Left ventricle myocardium inferior (tissue), 1 donor: ENCODE measurements around the gene FN3KRP. TPM values are rescaled to one million over a fixed set of nuclear protein-coding genes. Genes with fewer than 3 reads are reported as not detected.
A peak's percentile ranks its signal among the peaks of the same experiment; 100 is the strongest.
"Not testable (repeated sequence)": the region's sequence is repeated elsewhere in the genome, so short reads cannot be mapped to it uniquely, and the experiment has no call there.

Experiments
- DNase-seq: peaks from one replicate; pipeline ENCODE4 v3.0.0-alpha.2; 2020
- H3K27ac ChIP-seq: fragments of 200-600 bp; replicated peaks from 2 replicates; pipeline ENCODE4 v1.8.0; 2021
- H3K27me3 ChIP-seq: fragments of 200-600 bp; 2 replicates; pipeline ENCODE4 v1.8.0; 2021; ENCODE audit warnings: low read depth
- H3K36me3 ChIP-seq: fragments of 200-600 bp; 2 replicates; pipeline ENCODE4 v1.8.0; 2021
- H3K4me1 ChIP-seq: fragments of 200-600 bp; 2 replicates; pipeline ENCODE4 v1.8.0; 2021
- H3K4me3 ChIP-seq: fragments of 200-600 bp; 2 replicates; pipeline ENCODE4 v1.8.0; 2021; ENCODE audit warnings: mild to moderate bottlenecking, moderate library complexity
- H3K9me3 ChIP-seq: fragments of 200-600 bp; replicated peaks from 2 replicates; pipeline ENCODE4 v1.8.0; 2021
- intact Hi-C: fragments of 100-400 bp; cut with micrococcal nuclease; formaldehyde crosslinking; loops from one replicate; pipeline ENCODE4 v1.11.0; 2022
- total RNA-seq: library from RNA; stranded (reverse); fragmentation: NEBNext Ultra II Directional; extraction: Animal tissue kit (Norgen Biotek cat#: 25700); gene quantifications from one replicate; pipeline ENCODE4 v1.2.1, GENCODE V29; 2021
- TF ChIP-seq, protein P1 (sequence below): fragments of 200-600 bp; IDR thresholded peaks from 2 replicates; pipeline ENCODE4 v1.8.0; 2021; ENCODE audit warnings: antibody characterized with exemption, mild to moderate bottlenecking, borderline replicate concordance
- donor health status: DM: no; HTN: yes; CAD: no; lungs with severe emphysema.

Gene FN3KRP
- total RNA-seq, 1 donor from 2014 or later, result 13.6 TPM

DNA sequence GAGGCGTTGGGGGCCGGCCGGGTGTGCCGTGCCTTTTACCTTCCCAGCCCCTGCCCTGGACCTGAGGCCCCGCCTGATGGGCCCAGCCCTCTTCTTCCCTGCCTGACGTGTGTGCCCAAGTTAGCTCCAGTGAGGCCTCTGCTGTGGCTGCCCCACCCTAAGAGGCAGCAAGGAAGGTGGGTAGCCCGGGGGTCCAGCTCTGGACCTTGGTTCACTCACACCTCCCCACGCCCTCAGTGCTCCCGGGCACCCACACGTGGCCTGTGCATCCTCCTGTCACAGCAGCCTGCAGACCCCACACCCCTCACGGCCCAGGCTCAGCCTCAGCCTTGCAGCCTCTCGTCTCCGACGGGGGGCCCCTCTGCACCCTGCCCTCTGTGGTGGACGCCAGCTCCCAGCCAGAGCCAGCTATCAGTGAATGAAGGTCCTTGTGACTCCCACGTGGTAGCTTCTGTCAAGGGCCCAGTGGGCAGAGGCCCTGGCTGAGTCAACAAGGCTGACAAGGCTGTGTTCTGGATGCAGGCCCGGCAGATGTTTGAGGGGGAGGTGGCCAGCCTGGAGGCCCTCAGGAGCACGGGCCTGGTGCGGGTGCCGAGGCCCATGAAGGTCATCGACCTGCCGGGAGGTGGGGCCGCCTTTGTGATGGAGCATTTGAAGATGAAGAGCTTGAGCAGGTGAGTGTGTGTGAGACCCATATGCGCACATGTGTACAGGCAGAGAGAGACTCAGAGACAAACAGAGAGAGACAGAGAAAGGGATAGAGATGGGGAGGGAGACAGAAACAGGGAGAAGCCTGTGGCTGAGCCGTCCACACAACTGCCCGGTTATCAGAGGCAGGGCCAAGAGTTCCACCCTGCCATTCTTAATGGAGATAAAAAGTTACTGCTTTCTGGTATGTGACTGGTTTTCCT, 21.7 kb downstream of the FN3KRP start:
- peak overlapping the region; percentile 87 for H3K4me3 ChIP-seq
- TF ChIP-seq, protein P1, sequence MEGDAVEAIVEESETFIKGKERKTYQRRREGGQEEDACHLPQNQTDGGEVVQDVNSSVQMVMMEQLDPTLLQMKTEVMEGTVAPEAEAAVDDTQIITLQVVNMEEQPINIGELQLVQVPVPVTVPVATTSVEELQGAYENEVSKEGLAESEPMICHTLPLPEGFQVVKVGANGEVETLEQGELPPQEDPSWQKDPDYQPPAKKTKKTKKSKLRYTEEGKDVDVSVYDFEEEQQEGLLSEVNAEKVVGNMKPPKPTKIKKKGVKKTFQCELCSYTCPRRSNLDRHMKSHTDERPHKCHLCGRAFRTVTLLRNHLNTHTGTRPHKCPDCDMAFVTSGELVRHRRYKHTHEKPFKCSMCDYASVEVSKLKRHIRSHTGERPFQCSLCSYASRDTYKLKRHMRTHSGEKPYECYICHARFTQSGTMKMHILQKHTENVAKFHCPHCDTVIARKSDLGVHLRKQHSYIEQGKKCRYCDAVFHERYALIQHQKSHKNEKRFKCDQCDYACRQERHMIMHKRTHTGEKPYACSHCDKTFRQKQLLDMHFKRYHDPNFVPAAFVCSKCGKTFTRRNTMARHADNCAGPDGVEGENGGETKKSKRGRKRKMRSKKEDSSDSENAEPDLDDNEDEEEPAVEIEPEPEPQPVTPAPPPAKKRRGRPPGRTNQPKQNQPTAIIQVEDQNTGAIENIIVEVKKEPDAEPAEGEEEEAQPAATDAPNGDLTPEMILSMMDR, result no peak
- intact Hi-C loops, result no loop called here
- peak overlapping the region; percentile 93 for H3K27ac ChIP-seq
- no peaks in the 10 kb centered on the region for H3K27me3 ChIP-seq
- peaks cover 48% of the 10 kb centered on the region for H3K36me3 ChIP-seq
- peak; percentile 83 for DNase-seq
- H3K4me1 ChIP-seq, result peaks cover 46% of the 10 kb centered on the region
- peaks cover 17% of the 10 kb centered on the region for H3K9me3 ChIP-seq

DNA sequence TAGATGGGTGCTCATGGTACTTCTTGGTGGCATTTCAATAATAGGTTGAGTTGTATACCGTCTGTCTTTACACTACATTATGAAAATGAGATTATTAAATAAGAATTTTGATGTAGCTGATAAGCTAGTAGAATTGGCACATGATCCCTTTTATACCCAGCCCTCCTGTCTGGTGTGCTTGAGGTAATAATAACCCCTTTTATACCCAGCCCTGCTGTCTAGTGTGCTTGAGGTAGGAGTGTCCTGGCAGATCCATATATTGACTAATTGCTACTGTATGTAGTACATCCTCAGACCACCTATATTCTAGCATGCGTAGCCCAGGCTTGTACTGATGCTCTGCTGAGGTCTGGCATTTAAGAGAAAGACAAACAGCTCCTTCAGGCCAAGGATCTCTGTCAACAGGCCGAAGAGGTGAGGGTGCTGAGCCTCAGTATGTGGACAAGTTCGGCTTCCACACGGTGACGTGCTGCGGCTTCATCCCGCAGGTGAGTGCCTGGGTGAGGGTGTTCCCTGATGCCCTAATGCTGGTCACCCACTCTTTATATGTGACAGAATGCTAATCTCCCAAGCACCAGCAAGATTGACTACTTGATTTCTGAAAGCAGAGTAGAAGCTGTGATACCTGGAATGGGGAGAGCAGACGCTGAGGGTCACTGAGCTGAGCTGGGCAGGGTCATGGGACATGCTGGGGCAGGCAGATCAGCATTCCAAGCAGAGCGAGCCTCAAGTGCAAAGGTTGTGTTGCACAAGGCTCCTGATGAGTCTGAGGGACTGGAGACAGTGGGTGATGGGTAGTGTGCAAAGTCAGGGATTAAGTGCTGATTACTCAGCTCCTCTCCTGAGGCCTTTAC, 24.6 kb downstream of the FN3KRP start:
- Histone ChIP-seq H3K36me3 (peaks cover 49% of the 10 kb centered on the region), H3K4me3 (no peak overlapping the region)

DNA sequence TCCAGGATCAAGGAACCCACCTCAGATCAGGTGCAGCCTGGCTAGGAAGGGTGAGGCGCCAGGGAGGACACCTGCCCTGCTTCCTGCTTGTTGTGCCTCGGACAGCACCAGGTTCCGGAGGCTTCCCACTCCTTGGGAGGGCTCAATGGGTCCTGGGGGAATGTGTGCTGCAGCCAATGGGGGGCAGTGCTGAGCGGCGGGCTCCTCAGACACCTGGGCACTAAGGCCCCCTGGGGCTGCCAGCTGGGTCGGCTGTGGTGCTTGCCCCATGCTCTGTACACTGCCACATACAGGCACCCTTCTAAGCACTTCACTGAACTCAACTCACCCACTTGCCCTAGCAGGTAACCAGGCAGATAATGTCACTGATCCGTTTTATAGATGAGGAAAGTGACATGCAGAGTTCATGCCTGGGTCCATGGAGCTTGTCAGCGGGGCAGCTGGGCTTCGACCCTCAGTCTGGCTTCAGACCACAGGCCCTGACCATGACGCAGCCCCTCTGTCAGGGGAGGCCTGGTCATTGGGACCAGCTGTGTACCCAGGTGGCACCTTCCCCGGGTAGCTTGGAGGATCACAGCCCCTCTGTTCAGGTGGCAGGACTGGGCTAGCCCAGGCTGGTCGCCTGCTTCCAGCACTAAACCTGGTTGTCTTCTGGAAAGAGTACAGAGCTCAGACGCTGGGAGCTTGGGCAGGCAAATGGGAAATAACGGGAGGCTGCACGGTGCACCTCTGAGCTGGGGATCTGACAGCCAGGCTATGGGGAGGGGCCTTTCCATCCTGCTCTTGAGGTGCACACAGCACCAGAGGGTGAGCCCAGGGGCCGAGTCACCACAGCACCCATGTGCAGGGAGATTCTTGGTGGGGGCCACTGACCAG, 27.1 kb downstream of the FN3KRP start:
- intact Hi-C loops, result no loop called here
- no peak overlapping the region for H3K4me3 ChIP-seq
- H3K27me3 ChIP-seq, result no peaks in the 10 kb centered on the region
- H3K9me3 ChIP-seq, result peaks cover 31% of the 10 kb centered on the region
- H3K4me1 ChIP-seq, result peaks cover 20% of the 10 kb centered on the region
- peaks cover 49% of the 10 kb centered on the region for H3K36me3 ChIP-seq
- DNase-seq, result no peak
- H3K27ac ChIP-seq, result no peak overlapping the region
- TF ChIP-seq, protein P1, result no peak

More for the DNA sequence above, 24.6 kb downstream of the FN3KRP start:
- TF ChIP-seq, protein P1, result no peak
- no peak for DNase-seq
- Histone ChIP-seq H3K9me3 (peaks cover 19% of the 10 kb centered on the region), H3K4me1 (peaks cover 36% of the 10 kb centered on the region), H3K27me3 (no peaks in the 10 kb centered on the region), H3K27ac (no peak overlapping the region)
- intact Hi-C loops, result no loop called here

DNA sequence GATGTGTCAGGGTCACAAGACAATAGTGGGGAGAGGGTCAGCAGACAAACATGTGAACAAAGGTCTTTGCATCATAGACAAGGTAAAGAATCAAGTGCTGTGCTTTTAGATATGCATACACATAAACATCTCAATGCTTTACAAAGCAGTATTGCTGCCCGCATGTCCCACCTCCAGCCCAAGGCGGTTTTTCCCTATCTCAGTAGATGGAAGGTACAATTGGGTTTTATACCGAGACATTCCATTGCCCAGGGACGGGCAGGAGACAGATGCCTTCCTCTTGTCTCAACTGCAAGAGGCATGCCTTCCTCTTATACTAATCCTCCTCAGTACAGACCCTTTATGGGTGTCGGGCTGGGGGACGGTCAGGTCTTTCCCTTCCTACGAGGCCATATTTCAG, 28.2 kb downstream of the FN3KRP start:
- H3K27me3 ChIP-seq, intact Hi-C loops, H3K27ac ChIP-seq, H3K4me3 ChIP-seq, DNase-seq: not testable (repeated sequence)
- H3K9me3 ChIP-seq, result peaks cover 31% of the 10 kb centered on the region
- peaks cover 11% of the 10 kb centered on the region for H3K4me1 ChIP-seq
- peaks cover 48% of the 10 kb centered on the region for H3K36me3 ChIP-seq

DNA sequence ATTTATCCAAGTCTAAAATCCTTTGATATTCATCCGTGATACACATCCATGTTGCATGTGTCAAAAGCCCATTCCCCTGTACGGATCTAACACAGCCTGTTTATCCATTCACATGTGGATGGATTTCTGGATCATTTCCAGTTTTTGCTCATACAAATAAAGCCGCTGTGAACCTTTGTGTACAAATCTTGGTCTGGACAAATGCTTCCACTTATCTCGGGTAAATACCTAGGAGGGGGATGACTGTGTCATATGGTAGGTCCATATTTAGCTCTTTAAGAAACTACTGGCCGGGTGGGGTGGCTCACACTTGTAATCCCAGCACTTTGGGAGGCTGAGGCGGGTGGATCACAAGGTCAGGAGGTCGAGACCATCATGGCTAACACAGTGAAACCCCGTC, 29.0 kb downstream of the FN3KRP start:
- peaks cover 40% of the 10 kb centered on the region for H3K36me3 ChIP-seq
- peaks cover 29% of the 10 kb centered on the region for H3K9me3 ChIP-seq
- peaks cover 7% of the 10 kb centered on the region for H3K4me1 ChIP-seq
- intact Hi-C loops, result no loop called here
- DNase-seq, result no peak
- TF ChIP-seq, protein P1, result no peak
- H3K27me3 ChIP-seq, result no peaks in the 10 kb centered on the region
- H3K27ac ChIP-seq, result no peak overlapping the region
- H3K4me3 ChIP-seq, result no peak overlapping the region
